ENCODE results near the gene XPO4.

The XPO4 gene

GRCh38 chr13:20776751-20777150 is 125.8 kb downstream of the XPO4 start:
- TF ChIP-seq, protein P1, sequence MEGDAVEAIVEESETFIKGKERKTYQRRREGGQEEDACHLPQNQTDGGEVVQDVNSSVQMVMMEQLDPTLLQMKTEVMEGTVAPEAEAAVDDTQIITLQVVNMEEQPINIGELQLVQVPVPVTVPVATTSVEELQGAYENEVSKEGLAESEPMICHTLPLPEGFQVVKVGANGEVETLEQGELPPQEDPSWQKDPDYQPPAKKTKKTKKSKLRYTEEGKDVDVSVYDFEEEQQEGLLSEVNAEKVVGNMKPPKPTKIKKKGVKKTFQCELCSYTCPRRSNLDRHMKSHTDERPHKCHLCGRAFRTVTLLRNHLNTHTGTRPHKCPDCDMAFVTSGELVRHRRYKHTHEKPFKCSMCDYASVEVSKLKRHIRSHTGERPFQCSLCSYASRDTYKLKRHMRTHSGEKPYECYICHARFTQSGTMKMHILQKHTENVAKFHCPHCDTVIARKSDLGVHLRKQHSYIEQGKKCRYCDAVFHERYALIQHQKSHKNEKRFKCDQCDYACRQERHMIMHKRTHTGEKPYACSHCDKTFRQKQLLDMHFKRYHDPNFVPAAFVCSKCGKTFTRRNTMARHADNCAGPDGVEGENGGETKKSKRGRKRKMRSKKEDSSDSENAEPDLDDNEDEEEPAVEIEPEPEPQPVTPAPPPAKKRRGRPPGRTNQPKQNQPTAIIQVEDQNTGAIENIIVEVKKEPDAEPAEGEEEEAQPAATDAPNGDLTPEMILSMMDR (IDR thresholded peaks at IDR 0.05; ENCODE audit: insufficient read depth, low read length, poor library complexity, severe bottlenecking): no peak
- Histone ChIP-seq H3K4me3 (replicated peaks; ENCODE audit: low read depth, low read length) (no peak overlapping the region), H3K27me3 (replicated peaks; ENCODE audit: control insufficient read depth, insufficient read depth, low read length) (no peaks in the 10 kb centered on the region), H3K36me3 (ENCODE audit: control insufficient read depth, insufficient read depth, low read length) (no peaks in the 10 kb centered on the region)
- no peak for DNase-seq (ENCODE audit: extremely low read depth, insufficient read length)

GRCh38 chr13:20775961-20776360 is 126.6 kb downstream of the XPO4 start:
- DNase-seq (ENCODE audit: extremely low read depth, insufficient read length): no peak
- TF ChIP-seq, protein P1 (IDR thresholded peaks at IDR 0.05; ENCODE audit: insufficient read depth, low read length, poor library complexity, severe bottlenecking): no peak
- H3K27me3 ChIP-seq (replicated peaks; ENCODE audit: control insufficient read depth, insufficient read depth, low read length): no peaks in the 10 kb centered on the region
- H3K4me3 ChIP-seq (replicated peaks; ENCODE audit: low read depth, low read length): no peak overlapping the region
- H3K36me3 ChIP-seq (ENCODE audit: control insufficient read depth, insufficient read depth, low read length): no peaks in the 10 kb centered on the region

- TF ChIP-seq, protein P1 (IDR thresholded peaks at IDR 0.05; ENCODE audit: insufficient read depth, low read length, poor library complexity, severe bottlenecking): no peak
- DNase-seq (ENCODE audit: extremely low read depth, insufficient read length): no peak
- Histone ChIP-seq H3K27me3 (replicated peaks; ENCODE audit: control insufficient read depth, insufficient read depth, low read length) (no peaks in the 10 kb centered on the region), H3K36me3 (ENCODE audit: control insufficient read depth, insufficient read depth, low read length) (no peaks in the 10 kb centered on the region), H3K4me3 (replicated peaks; ENCODE audit: low read depth, low read length) (no peak overlapping the region)
Observed at GRCh38 chr13:20774746-20775145, 127.8 kb downstream of the XPO4 start.

DNA sequence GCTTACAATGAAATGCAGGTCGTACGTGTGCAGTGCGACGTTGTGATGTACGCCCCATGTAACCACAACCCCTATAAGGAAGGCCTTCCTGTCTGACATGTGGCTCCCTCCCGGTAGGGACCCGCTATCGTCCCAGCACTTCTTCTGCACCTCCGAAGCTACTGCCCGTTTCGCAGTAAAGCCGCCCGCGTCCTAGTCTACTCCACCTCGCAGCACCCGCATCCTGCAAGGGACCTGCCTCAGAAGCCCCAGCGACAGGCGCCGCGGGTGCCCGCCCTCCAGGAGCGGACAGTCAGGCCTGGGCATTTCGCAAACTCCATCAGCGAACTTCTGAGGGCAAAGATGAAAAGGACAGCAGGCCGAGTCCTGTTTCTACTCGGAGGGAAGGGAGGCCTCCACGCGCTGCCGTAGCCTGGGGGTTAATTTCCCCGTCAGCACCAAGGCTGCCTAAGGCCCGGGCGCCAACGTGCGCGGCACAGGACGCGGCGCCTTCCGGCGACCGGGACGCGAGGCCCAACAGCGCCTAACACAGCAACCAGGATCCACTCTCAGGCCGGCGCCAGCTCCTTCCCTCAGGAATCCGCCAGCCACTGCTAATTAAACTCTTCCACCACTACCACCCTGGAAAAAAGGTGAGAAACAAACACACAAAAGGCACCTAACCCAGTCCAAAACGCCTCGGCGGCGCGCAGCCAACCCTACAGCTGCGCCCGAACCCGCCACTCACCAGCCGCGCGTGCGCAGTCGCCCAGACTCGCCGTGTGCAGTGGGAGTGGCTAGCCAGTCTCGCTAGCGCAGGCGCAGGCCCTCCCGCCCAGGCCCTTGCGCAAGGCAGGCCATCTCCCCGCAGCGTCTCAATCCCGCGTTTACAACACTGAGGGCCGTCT is 129.1 kb downstream of the XPO4 start, which contains the start of gene EEF1AKMT1:
TSS of gene EEF1AKMT1 (minus strand) at position 768 of the 887 bp plus-strand sequence. CDS start 16,363 bp downstream, outside the sequence.
- peak within 1 kb of the TSS; percentile 83 for H3K4me3 ChIP-seq (replicated peaks; ENCODE audit: low read depth, low read length)
- H3K36me3 ChIP-seq (ENCODE audit: control insufficient read depth, insufficient read depth, low read length): no peaks in the 10 kb centered on the region; the same call in 1 of the 2 replicates
- TF ChIP-seq, protein P1 (IDR thresholded peaks at IDR 0.05; ENCODE audit: insufficient read depth, low read length, poor library complexity, severe bottlenecking): no peak
- no peaks in the 10 kb centered on the region for H3K27me3 ChIP-seq (replicated peaks; ENCODE audit: control insufficient read depth, insufficient read depth, low read length)
- peak; percentile 97 for DNase-seq (ENCODE audit: extremely low read depth, insufficient read length)

- no peaks in the 10 kb centered on the region for H3K27me3 ChIP-seq (replicated peaks; ENCODE audit: control insufficient read depth, insufficient read depth, low read length)
- no peaks in the 10 kb centered on the region; the same call in 1 of the 2 replicates for H3K36me3 ChIP-seq (ENCODE audit: control insufficient read depth, insufficient read depth, low read length)
- TF ChIP-seq, protein P1 (IDR thresholded peaks at IDR 0.05; ENCODE audit: insufficient read depth, low read length, poor library complexity, severe bottlenecking): no peak
- DNase-seq (ENCODE audit: extremely low read depth, insufficient read length): no peak
- peak overlapping the region; percentile 83 for H3K4me3 ChIP-seq (replicated peaks; ENCODE audit: low read depth, low read length)
Observed at GRCh38 chr13:20772401-20773131, 130.0 kb downstream of the XPO4 start.
